IMR-90 (cell line): ENCODE data around the gene STARD13. TPM values are rescaled to one million over a fixed set of nuclear protein-coding genes. Genes with fewer than 3 reads are reported as not detected.

Experiments used
- ATAC-seq: fragments of 200-7000 bp; cut with Tn5 transposase; 2 replicates; pipeline ENCODE4 v1.9.1; 2020; ENCODE audit warnings: low read depth, mild to moderate bottlenecking, moderate library complexity
- BruUV-seq: library from RNA; stranded (reverse); fragments of 400-500 nt; replicated peaks from 2 replicates; lab custom pipeline; 2021; lab: Mats Ljungman, UMichigan
- CTCF ChIA-PET: fragments of 300-600 bp; formaldehyde crosslinking; extraction: SDS; loops from one replicate; lab custom pipeline; 2021; ENCODE audit warnings: antibody characterized with exemption; lab: Yijun Ruan, JAX
- POLR2A ChIA-PET: fragments of 300-600 bp; sonication (Branson Sonifier 250); formaldehyde crosslinking; loops from one replicate; lab custom pipeline; 2022; ENCODE audit warnings: antibody characterized with exemption; ENCODE audit not compliant: unreplicated experiment; lab: Charles Lee
- DNase-seq: peaks from one replicate; pipeline ENCODE4 v3.0.0; 2013
- H2AFZ ChIP-seq: replicated peaks from 2 replicates; pipeline ENCODE3; 2013; ENCODE audit warnings: low read length, mild to moderate bottlenecking; ENCODE audit not compliant: poor library complexity
- H2AK5ac ChIP-seq: 2 replicates; pipeline ENCODE4 v1.6.1; 2013; ENCODE audit warnings: low read depth, low read length, inconsistent platforms
- H2AK9ac ChIP-seq: replicated peaks from 2 replicates; pipeline ENCODE3; 2013; ENCODE audit warnings: mild to moderate bottlenecking, low read depth, low read length, moderate library complexity; ENCODE audit not compliant: poor library complexity
- H2BK120ac ChIP-seq: 2 replicates; pipeline ENCODE4 v1.6.1; 2013; ENCODE audit warnings: low read depth, low read length, inconsistent platforms
- H2BK15ac ChIP-seq: 3 replicates; pipeline ENCODE4 v1.6.1; 2013; ENCODE audit warnings: low read depth, low read length, inconsistent platforms
- H2BK20ac ChIP-seq: 2 replicates; pipeline ENCODE4 v1.6.1; 2013; ENCODE audit warnings: low read depth, mild to moderate bottlenecking, inconsistent platforms, low read length, moderate library complexity
- H2BK5ac ChIP-seq: 2 replicates; pipeline ENCODE4 v1.6.1; 2013; ENCODE audit warnings: mild to moderate bottlenecking, low read depth, low read length, inconsistent platforms; ENCODE audit not compliant: poor library complexity, severe bottlenecking
- H3K14ac ChIP-seq: replicated peaks from 2 replicates; pipeline ENCODE4 v1.6.1; 2013; ENCODE audit warnings: low read depth, low read length, inconsistent platforms
- H3K18ac ChIP-seq: 2 replicates; pipeline ENCODE4 v1.6.1; 2013; ENCODE audit warnings: low read depth, low read length, control low read depth
- H3K23ac ChIP-seq: 2 replicates; pipeline ENCODE4 v1.6.1; 2013; ENCODE audit warnings: low read depth, low read length, inconsistent platforms
- H3K27ac ChIP-seq: 2 replicates; pipeline ENCODE4 v1.5.1; 2013; ENCODE audit warnings: mild to moderate bottlenecking, control low read depth, low read length; ENCODE audit not compliant: insufficient read depth
- H3K27me3 ChIP-seq: 2 replicates; pipeline ENCODE4 v1.6.1; 2013; ENCODE audit warnings: low read length; ENCODE audit not compliant: control insufficient read depth, insufficient read depth
- H3K36me3 ChIP-seq: 2 replicates; pipeline ENCODE4 v1.6.1; 2013; ENCODE audit warnings: low read length, mixed read lengths; ENCODE audit not compliant: control insufficient read depth, insufficient read depth
- H3K4ac ChIP-seq: 2 replicates; pipeline ENCODE4 v1.6.1; 2013; ENCODE audit warnings: low read depth, low read length, inconsistent platforms
- H3K4me1 ChIP-seq: 2 replicates; pipeline ENCODE4 v1.6.1; 2013; ENCODE audit warnings: low read length, mixed read lengths; ENCODE audit not compliant: control insufficient read depth, insufficient read depth
- H3K4me2 ChIP-seq: 2 replicates; pipeline ENCODE4 v1.6.1; 2013; ENCODE audit warnings: low read depth, mild to moderate bottlenecking, control low read depth, low read length, moderate library complexity
- H3K4me3 ChIP-seq: 2 replicates; pipeline ENCODE4 v1.5.1; 2013; ENCODE audit warnings: low read depth, mild to moderate bottlenecking, control low read depth, low read length, moderate library complexity; ENCODE audit not compliant: insufficient read depth
- H3K56ac ChIP-seq: 2 replicates; pipeline ENCODE4 v1.6.1; 2013; ENCODE audit warnings: low read length, inconsistent platforms; ENCODE audit not compliant: insufficient read depth; ENCODE audit errors: extremely low read depth
- H3K79me1 ChIP-seq, 2 experiments: 2 replicates each; pipeline ENCODE4 v1.6.1; 2013; ENCODE audit warnings: low read length in 2 of 2, inconsistent platforms in 1 of 2, low read depth in 1 of 2
- H3K9ac ChIP-seq: 2 replicates; pipeline ENCODE4 v1.6.1; 2013; ENCODE audit warnings: low read depth, low read length, control low read depth
- H3K9me1 ChIP-seq: 2 replicates; pipeline ENCODE4 v1.6.1; 2013; ENCODE audit warnings: low read length, inconsistent platforms; ENCODE audit not compliant: insufficient read depth
- H3K9me3 ChIP-seq: 2 replicates; pipeline ENCODE4 v1.6.1; 2013; ENCODE audit warnings: low read length; ENCODE audit not compliant: control insufficient read depth, insufficient read depth
- H4K20me1 ChIP-seq: 2 replicates; pipeline ENCODE4 v1.6.1; 2013; ENCODE audit warnings: low read length, inconsistent platforms; ENCODE audit not compliant: insufficient read depth
- H4K5ac ChIP-seq: 2 replicates; pipeline ENCODE4 v1.6.1; 2013; ENCODE audit warnings: mild to moderate bottlenecking, low read depth, low read length, control low read depth
- H4K8ac ChIP-seq, 2 experiments: 2 replicates each; pipeline ENCODE4 v1.6.1; 2013; ENCODE audit warnings: low read depth in 2 of 2, low read length in 2 of 2, control low read depth in 1 of 2, inconsistent platforms in 1 of 2
- H4K91ac ChIP-seq: 2 replicates; pipeline ENCODE4 v1.6.1; 2013; ENCODE audit warnings: low read depth, low read length, inconsistent platforms; ENCODE audit not compliant: insufficient read depth
- BHLHE40 ChIP-seq: fragments of 150-350 bp; IDR thresholded peaks from 2 replicates; pipeline ENCODE4 v1.6.1; 2016; ENCODE audit warnings: mild to moderate bottlenecking, low read depth, low read length
- CEBPB ChIP-seq: IDR thresholded peaks from 2 replicates; pipeline ENCODE4 v1.6.1; 2012; ENCODE audit warnings: low read depth, low read length, improper control_type of control experiment
- CHD1 ChIP-seq: IDR thresholded peaks from 2 replicates; pipeline ENCODE4 v1.6.1; 2012; ENCODE audit warnings: low read depth, low read length, improper control_type of control experiment
- ELK1 ChIP-seq: fragments of 150-350 bp; IDR thresholded peaks from 2 replicates; pipeline ENCODE4 v1.6.1; 2016; ENCODE audit warnings: low read depth, mild to moderate bottlenecking, low read length, moderate library complexity, borderline replicate concordance
- FOS ChIP-seq: fragments of 150-350 bp; IDR thresholded peaks from 2 replicates; pipeline ENCODE4 v1.6.1; 2016; ENCODE audit warnings: low read depth, low read length
- MAFK ChIP-seq: IDR thresholded peaks from 2 replicates; pipeline ENCODE4 v1.6.1; 2012; ENCODE audit warnings: low read depth, low read length, improper control_type of control experiment
- MAZ ChIP-seq: IDR thresholded peaks from 2 replicates; pipeline ENCODE4 v1.6.1; 2012; ENCODE audit warnings: low read depth, mild to moderate bottlenecking, low read length, improper control_type of control experiment, moderate library complexity, borderline replicate concordance
- MXI1 ChIP-seq: IDR thresholded peaks from 2 replicates; pipeline ENCODE4 v1.6.1; 2012; ENCODE audit warnings: low read depth, mild to moderate bottlenecking, low read length, moderate library complexity, borderline replicate concordance
- NFE2L2 ChIP-seq: fragments of 150-350 bp; IDR thresholded peaks from 2 replicates; pipeline ENCODE4 v1.6.1; 2016; ENCODE audit warnings: low read depth, mild to moderate bottlenecking, low read length
- POLR2A ChIP-seq: IDR thresholded peaks from 2 replicates; pipeline ENCODE4 v1.6.1; 2012; ENCODE audit warnings: mild to moderate bottlenecking, low read depth, low read length
- RAD21 ChIP-seq: IDR thresholded peaks from 2 replicates; pipeline ENCODE4 v1.6.1; 2012; ENCODE audit warnings: low read length, improper control_type of control experiment
- RCOR1 ChIP-seq: IDR thresholded peaks from 2 replicates; pipeline ENCODE4 v1.6.1; 2012; ENCODE audit warnings: mild to moderate bottlenecking, low read length, improper control_type of control experiment; ENCODE audit not compliant: insufficient replicate concordance
- RFX5 ChIP-seq: IDR thresholded peaks from 2 replicates; pipeline ENCODE4 v1.8.0; 2012; ENCODE audit warnings: low read depth, mild to moderate bottlenecking, low read length, moderate library complexity
- SMC3 ChIP-seq: fragments of 150-350 bp; IDR thresholded peaks from 2 replicates; pipeline ENCODE4 v1.6.1; 2016; ENCODE audit warnings: low read depth, mild to moderate bottlenecking, antibody characterized with exemption, low read length, moderate library complexity
- USF2 ChIP-seq: fragments of 150-350 bp; IDR thresholded peaks from 2 replicates; pipeline ENCODE4 v1.6.1; 2017; ENCODE audit warnings: mild to moderate bottlenecking, antibody characterized with exemption, low read length, low read depth
- WGBS, 2 experiments: methylation state at CpG; one replicate each; pipeline versions ENCODE4 v1.1.5 to v1.1.7; 2013; ENCODE audit warnings: missing lambda C conversion rate in 2 of 2; ENCODE audit not compliant: insufficient read length in 1 of 2; ENCODE audit errors: extremely low coverage in 2 of 2; 5-methylcytosine and 5-hydroxymethylcytosine counted together
- dilution Hi-C: fragments of 300-500 bp; cut with HindIII; formaldehyde crosslinking; loops from one replicate; pipeline ENCODE4 v1.14.3; 2018; ENCODE audit warnings: low sequenced_read_pairs; ENCODE audit not compliant: unreplicated experiment
- in situ Hi-C: fragments of 300-500 bp; cut with MboI; formaldehyde crosslinking; loops from 3 replicates; pipeline ENCODE4 v1.14.3; 2019; ENCODE audit warnings: low sequenced_read_pairs, inconsistent platforms, mixed read lengths
- intact Hi-C: fragments of 100-400 bp; cut with micrococcal nuclease; formaldehyde crosslinking; loops from 2 replicates; pipeline ENCODE4 v1.10.0; 2022
- polyA plus RNA-seq, 3 experiments: library from polyadenylated mRNA; depleted of rRNA; stranded (reverse); fragments of >200 nt; gene quantifications; 2 replicates each; pipeline ENCODE4 v1.2.3, GENCODE V29; 2012; ENCODE audit warnings: low replicate concordance in 1 of 3
- total RNA-seq: library from RNA; depleted of rRNA; stranded (reverse); fragments of >200 nt; gene quantifications from 2 replicates; pipeline ENCODE4 v1.2.3, GENCODE V29; 2012

The STARD13 gene
- total and polyA plus RNA-seq, 2 of the 4 experiments (the other 2 are of a cell fraction) = 23.6 to 46.6 TPM

- Histone ChIP-seq H3K56ac (no peak overlapping the region), H4K5ac (peak overlapping the region; percentile 68; the same call in 1 of the 2 replicates), H2AK9ac (no peak overlapping the region), H4K20me1 (no peaks in the 10 kb centered on the region), H4K91ac (peak overlapping the region; percentile 17), H3K14ac (peak overlapping the region; percentile 70), H2AFZ (no peak overlapping the region), H2BK20ac (peak overlapping the region; percentile 39; the same call in 1 of the 2 replicates), H3K4ac (peak overlapping the region; percentile 34; the same call in 1 of the 2 replicates), H2BK15ac (no peak overlapping the region), H3K79me1 (peaks cover 28 to 52% of the 10 kb centered on the region in 2 experiments), H3K27ac (peak overlapping the region; percentile 8; the same call in 1 of the 2 replicates), H2AK5ac (0 out of 2 replicates have a peak overlapping the region, but pooled peaks have one; percentile 24), H3K4me2 (no peak overlapping the region), H3K27me3 (no peaks in the 10 kb centered on the region), H3K9me1 (peaks cover 5% of the 10 kb centered on the region), H3K4me1 (peaks cover 9% of the 10 kb centered on the region), H2BK5ac (peak overlapping the region; percentile 44), H2BK120ac (peak overlapping the region; percentile 24; the same call in 1 of the 2 replicates), H3K9me3 (peaks cover 4% of the 10 kb centered on the region), H3K23ac (peak overlapping the region; percentile 12; the same call in 1 of the 2 replicates), H3K36me3 (peaks cover 18% of the 10 kb centered on the region), H3K4me3 (no peak overlapping the region), H4K8ac (peak overlapping the region; percentile 14 to 23; a peak in 2 of 4 replicates), H3K9ac (no peak overlapping the region), H3K18ac (peak overlapping the region; percentile 7; the same call in 1 of the 2 replicates)
- intact Hi-C loops = no loop called here
- WGBS, 2 experiments = 90% methylated on average over 3 of the region's 3 CpGs; no CpG with 5 or more reads in 1 of the 2 experiments
- no peak for DNase-seq
- no peak for ATAC-seq
- ChIA-PET POLR2A (no interaction called here), CTCF (interaction anchor here (1.1 kb wide), 1 partner anchor 16 kb away, joined by 3 read pairs; no protein-coding TSS in a partner anchor)
- dilution Hi-C loops = no loop called here
- no TSS peak for BruUV-seq
- in situ Hi-C loops = no loop called here
- no peak for TF ChIP-seq RFX5
- TF ChIP-seq USF2 = no peak
- TF ChIP-seq POLR2A = no peak
- no peak for TF ChIP-seq RCOR1
- TF ChIP-seq ELK1 = no peak
- TF ChIP-seq MAFK = no peak
- TF ChIP-seq BHLHE40 = no peak
- no peak for TF ChIP-seq MAZ
- TF ChIP-seq MXI1 = no peak
- TF ChIP-seq RAD21 = no peak
- TF ChIP-seq NFE2L2 = no peak
- TF ChIP-seq SMC3 = no peak
- TF ChIP-seq FOS = no peak
- no peak for TF ChIP-seq CHD1
- TF ChIP-seq CEBPB = no peak
These were observed 41.2 kb downstream of the STARD13 start for GRCh38 chr13:33244210-33244906.
